Fibroblast of mammary gland (primary cell): ENCODE data around the gene PNPLA5.

ENCODE experiments used
- DNase-seq: peaks from one replicate; pipeline ENCODE4 v3.0.0-alpha.2; 2010; ENCODE audit warnings: low read depth
- H3K4me3 ChIP-seq: 2 replicates; pipeline ENCODE4 v1.5.1; 2011; ENCODE audit warnings: low read depth, mild to moderate bottlenecking, low read length, moderate library complexity; ENCODE audit not compliant: control insufficient read depth
- TF ChIP-seq, protein P1 (sequence below): conservative IDR thresholded peaks from 2 replicates; pipeline ENCODE4 v1.5.1; 2011; ENCODE audit warnings: low read depth, low read length, inconsistent platforms; ENCODE audit not compliant: control insufficient read depth, insufficient read depth

The PNPLA5 gene

DNA sequence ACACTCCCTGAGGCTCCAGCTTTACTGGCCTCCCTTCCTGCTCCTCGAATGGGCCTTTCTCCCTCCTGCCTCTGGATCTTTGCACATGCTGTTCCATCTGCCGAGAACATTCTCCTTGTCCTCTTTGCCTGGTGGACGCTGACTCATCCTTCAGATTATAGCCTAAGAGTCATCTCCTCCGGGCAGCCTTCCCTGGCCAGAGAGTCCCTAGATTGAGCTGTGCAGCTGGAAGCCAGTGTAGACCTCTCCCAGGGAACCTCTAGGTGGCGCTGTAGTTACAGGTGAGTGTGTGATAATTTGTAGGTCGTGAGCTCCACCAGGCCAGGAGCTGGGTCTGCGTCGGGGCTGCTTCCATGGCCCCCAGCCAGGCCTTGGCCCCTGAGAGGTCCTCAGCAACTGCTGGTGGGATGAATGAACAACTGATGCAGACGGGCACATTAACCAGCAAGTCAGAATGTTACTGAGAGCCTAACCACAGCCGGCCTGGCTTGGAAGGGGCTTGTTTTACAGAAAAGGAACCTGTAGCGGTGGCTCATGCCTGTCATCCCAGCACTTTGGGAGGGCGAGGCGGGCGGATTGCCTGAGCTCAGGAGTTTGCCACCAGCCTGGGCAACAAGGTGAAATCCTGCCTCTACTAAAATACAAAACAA is 8.7 kb downstream of the PNPLA5 start:
- TF ChIP-seq, protein P1, sequence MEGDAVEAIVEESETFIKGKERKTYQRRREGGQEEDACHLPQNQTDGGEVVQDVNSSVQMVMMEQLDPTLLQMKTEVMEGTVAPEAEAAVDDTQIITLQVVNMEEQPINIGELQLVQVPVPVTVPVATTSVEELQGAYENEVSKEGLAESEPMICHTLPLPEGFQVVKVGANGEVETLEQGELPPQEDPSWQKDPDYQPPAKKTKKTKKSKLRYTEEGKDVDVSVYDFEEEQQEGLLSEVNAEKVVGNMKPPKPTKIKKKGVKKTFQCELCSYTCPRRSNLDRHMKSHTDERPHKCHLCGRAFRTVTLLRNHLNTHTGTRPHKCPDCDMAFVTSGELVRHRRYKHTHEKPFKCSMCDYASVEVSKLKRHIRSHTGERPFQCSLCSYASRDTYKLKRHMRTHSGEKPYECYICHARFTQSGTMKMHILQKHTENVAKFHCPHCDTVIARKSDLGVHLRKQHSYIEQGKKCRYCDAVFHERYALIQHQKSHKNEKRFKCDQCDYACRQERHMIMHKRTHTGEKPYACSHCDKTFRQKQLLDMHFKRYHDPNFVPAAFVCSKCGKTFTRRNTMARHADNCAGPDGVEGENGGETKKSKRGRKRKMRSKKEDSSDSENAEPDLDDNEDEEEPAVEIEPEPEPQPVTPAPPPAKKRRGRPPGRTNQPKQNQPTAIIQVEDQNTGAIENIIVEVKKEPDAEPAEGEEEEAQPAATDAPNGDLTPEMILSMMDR = peak; percentile 61

DNA sequence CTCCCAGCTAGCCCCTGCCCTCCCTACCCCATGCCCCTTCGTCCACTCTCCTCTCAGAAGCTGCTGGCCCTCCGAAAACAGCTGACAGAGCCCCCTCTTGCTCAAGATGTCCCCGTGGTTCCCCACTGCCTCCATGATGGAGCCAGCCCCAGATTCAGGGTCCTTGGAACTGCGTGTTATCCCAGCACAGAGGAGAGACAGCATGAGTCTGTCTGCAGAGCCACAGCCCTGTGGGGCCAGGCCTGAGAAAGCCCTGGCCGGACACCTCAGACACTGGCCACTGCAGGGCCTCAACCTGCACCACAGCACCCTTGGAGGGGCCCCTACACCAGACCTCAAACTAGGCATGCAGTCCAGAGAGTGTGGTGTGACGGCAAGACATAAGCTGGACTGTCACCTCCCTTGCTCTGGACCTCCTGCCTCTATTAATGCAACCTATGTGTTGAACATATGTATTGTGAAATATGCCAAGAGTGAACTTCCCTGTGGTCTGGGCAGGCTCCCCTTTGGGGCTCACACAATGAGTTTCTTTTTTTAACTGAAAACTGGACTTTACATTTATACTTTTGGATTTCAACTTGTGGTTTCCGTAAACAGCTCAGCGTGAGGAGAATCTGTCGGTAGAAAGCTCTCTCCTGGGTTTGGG is 9.6 kb downstream of the PNPLA5 start:
- TF ChIP-seq, protein P1 = no peak
- DNase-seq = no peak
- no peak overlapping the region for H3K4me3 ChIP-seq

More for the DNA sequence above, 8.7 kb downstream of the PNPLA5 start:
- no peak overlapping the region for H3K4me3 ChIP-seq
- peak; percentile 87 for DNase-seq

DNA sequence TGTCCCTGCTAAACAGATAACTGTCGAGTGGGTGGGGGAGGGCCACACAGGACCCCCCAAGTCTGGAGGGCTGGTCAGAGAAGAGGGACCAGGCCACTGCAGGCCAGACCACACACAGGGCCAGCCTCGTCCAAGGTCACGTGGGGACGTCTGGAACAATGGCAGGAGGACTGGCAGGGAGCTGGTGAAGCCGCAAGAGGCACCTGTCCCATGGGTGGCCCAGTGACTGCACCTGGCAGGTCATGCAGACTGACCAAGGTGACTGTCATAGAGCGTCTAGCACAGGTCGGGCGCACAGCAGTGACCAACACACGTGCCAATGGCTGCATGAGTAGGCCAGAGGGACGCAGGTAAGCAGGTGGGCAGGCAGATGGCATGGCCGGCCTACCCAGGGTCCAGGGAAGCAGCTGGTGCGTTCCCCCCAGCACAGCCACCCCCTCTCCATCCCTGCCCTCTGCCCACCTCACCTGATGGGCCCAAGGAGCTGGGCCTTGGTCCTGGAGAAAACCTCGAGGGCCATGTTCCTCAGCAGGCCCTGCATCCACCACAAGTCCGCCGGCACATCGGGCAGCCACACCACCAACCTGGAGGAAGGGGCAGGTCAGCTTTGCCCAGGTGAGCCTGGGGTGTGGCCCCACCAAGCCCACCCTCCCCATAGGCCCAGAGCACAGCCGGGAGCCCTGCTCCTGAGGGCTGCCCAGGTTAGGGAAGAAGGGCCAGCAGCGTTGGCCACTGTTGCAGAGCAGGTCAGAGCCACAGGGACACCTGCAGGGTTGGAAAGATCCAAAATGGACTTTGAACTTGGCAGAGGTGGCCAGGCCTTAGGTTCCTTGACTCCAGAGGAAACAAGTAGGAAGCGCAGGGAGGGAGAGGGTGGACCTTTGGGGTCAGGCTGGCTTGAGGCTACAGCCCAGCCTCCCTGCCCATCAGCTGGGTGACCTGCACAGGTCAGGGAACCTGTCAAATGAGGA is 10.4 kb downstream of the PNPLA5 start:
- no peak overlapping the region for H3K4me3 ChIP-seq
- no peak for DNase-seq
- TF ChIP-seq, protein P1 = no peak

DNA sequence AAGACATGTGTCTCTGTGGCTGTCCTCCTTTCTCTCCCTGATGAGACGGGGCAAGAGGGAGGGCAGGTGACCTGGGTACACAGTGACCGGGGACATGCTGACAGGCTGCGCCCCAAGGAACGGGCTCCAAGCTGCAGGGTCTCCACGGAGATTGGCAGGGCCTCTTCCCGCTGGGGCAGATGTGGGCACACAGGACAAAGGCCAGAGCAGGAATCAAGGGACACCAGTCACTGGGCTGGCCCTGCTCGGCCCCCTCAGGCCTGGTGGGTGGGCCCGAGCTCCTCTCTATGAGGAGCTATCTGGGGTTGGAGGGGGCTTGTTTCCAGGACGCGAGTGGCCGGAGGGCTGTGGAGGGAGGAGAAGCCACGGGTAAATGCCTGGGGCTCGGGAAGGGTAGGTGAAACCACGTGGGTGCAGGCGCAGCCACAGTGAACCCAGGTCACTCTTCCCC is 11.2 kb downstream of the PNPLA5 start:
- DNase-seq = no peak

DNA sequence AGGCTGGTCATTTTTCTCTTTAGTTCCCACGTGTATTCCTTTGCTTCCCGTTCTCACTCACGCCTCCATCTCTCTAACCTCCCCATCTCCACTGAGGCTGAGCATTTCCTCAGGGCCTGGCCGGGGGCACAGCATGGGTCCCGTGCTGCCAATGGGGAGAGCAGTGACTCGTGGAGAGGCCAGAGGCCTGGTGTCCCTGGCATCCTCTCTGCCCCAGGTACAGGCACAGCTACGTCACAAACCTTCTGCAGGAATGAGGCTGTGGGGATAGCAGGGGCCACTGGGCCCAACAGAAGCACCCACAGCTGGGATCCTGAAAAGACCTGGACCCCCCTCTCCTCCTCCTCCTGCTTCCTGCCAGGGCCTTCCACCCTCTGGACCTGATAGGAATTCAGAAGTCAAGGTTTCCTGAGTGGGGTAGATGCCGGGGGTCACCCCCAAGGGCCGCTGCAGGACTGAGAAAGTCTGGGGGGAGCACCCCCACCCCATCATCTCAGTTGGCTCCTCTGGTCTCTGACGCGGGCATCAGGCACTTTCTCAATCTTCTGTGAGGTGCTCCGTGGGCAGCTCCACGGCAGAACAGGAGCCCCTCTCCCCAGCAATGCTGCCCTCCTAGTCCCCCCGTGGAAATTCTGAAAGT is 11.8 kb downstream of the PNPLA5 start:
- no peak for DNase-seq
- TF ChIP-seq, protein P1 = no peak
- no peak overlapping the region for H3K4me3 ChIP-seq

More for the DNA sequence above, 11.2 kb downstream of the PNPLA5 start:
- TF ChIP-seq, protein P1 = no peak
- H3K4me3 ChIP-seq = no peak overlapping the region
